Gastroesophageal sphincter (tissue), 4 donors: ENCODE data around the gene LSG1. TPM values are rescaled to one million over a fixed set of nuclear protein-coding genes. Genes with fewer than 3 reads are reported as not detected.
A peak's percentile ranks its signal among the peaks of the same experiment; 100 is the strongest.
"Not testable (repeated sequence)": the region's sequence is repeated elsewhere in the genome, so short reads cannot be mapped to it uniquely, and the experiment has no call there.

Source experiments
- ATAC-seq: fragments of 150-250 bp; one replicate; pipeline ENCODE4 v1.9.1; 2016; ENCODE audit warnings: mild to moderate bottlenecking, moderate library complexity
- H3K27ac ChIP-seq, 4 donors: fragments of 200-600 bp; sonication (generic) in 3 of 4; 1 replicate in 3 of 4; 2 replicates in 1 of 4; pipeline ENCODE4 v1.5.1; 2016 to 2019
- H3K27me3 ChIP-seq: fragments of 200-600 bp; sonication (generic); one replicate; pipeline ENCODE4 v1.5.1; 2019
- H3K36me3 ChIP-seq, 2 donors: fragments of 200-600 bp; sonication (generic); one replicate each; pipeline ENCODE4 v1.5.1; 2019; ENCODE audit warnings: control low read depth in 1 of 2
- H3K4me1 ChIP-seq, 3 donors: fragments of 200-600 bp; sonication (generic); 1 replicate in 2 of 3; 2 replicates in 1 of 3; pipeline ENCODE4 v1.5.1; 2016 to 2019; ENCODE audit warnings: control low read depth in 2 of 3
- H3K4me3 ChIP-seq, 2 donors: fragments of 200-600 bp; sonication (generic); one replicate each; pipeline ENCODE4 v1.5.1; 2019; ENCODE audit warnings: mild to moderate bottlenecking in 1 of 2, moderate library complexity in 1 of 2
- H3K9me3 ChIP-seq, 3 donors: fragments of 200-600 bp; sonication (generic); one replicate each; pipeline ENCODE4 v1.5.1; 2017 to 2019; ENCODE audit warnings: control low read depth in 2 of 3
- EP300 ChIP-seq: sonication (generic); formaldehyde crosslinking; IDR thresholded peaks from one replicate; pipeline ENCODE4 v1.6.1; 2017; ENCODE audit warnings: antibody characterized with exemption, mild to moderate bottlenecking
- POLR2A ChIP-seq, 2 donors: fragments of 450-650 bp; IDR thresholded peaks; one replicate each; pipeline ENCODE4 v1.6.1; 2017; ENCODE audit warnings: antibody characterized with exemption in 2 of 2, mild to moderate bottlenecking in 2 of 2, moderate library complexity in 1 of 2
- POLR2AphosphoS5 ChIP-seq: sonication (generic); formaldehyde crosslinking; IDR thresholded peaks from one replicate; pipeline ENCODE4 v1.6.1; 2017; ENCODE audit warnings: antibody characterized with exemption
- WGBS, 2 donors: methylation state at CpG; one replicate each; pipeline ENCODE4 v1.1.5; 2018; ENCODE audit warnings: low coverage in 1 of 2; 5-methylcytosine and 5-hydroxymethylcytosine counted together
- total RNA-seq, 4 donors: library from RNA; depleted of rRNA; stranded (reverse); fragments of >200 nt; gene quantifications; one replicate each; pipeline ENCODE4 v1.1.0, GENCODE V29; 2016
- TF ChIP-seq, protein P1 (sequence below), 4 experiments: fragments of 200-600 bp in 2 of 4; fragments of 450-650 bp in 2 of 4; sonication (generic) in 1 of 4; IDR thresholded peaks; one replicate each; pipeline ENCODE4 v1.5.1; 2017 to 2019; ENCODE audit warnings: antibody characterized with exemption in 4 of 4, mild to moderate bottlenecking in 2 of 4, moderate library complexity in 2 of 4

Gene LSG1
- total RNA-seq, 4 donors from 2014 or later = 23.0 to 30.3 (median 28.3) TPM

DNA sequence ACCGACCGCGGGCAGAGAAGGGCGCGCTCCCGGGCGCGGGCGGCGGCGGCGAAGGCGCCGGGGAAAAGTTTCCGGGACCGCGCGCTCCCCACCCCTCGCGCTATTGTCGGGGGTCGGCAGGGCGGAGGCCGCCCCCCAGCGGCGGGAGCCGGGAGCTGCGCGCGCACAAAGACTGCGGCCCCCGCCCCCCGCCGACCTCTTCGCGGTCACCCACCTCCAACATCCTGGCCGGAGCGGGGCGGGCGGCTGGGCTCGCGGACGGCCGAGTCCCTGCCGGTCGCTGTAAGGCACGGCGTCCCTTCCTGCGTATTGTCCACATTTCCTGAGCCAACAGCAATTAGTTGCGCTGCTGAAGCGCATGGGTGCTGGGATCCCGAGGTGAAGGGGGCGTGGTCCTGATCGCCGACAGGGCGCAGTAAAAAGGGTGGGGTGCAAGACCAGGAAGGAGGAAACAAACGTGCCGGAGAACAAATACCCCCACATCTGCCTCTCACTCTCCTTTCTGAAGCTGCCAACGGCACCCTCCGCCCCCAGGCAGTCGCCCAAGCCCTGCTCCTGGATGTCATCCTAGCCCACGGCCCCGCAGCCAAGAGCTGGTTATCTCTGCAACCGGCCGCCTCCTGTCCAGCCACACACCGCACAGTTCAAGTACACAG is 38.5 kb downstream of the LSG1 start, which contains the start of gene TMEM44:
Gene TMEM44, minus strand, starts transcription at position 71 of the 656 bp plus-strand sequence. CDS start 204 bp downstream, outside the sequence.
- ATAC-seq = peak; percentile 91
- TF ChIP-seq POLR2A (IDR thresholded peaks at IDR 0.05) (peak in 1 of 2 donors; percentile 5), EP300 (no peak), POLR2AphosphoS5 (peak; percentile 7)
- TF ChIP-seq, protein P1, sequence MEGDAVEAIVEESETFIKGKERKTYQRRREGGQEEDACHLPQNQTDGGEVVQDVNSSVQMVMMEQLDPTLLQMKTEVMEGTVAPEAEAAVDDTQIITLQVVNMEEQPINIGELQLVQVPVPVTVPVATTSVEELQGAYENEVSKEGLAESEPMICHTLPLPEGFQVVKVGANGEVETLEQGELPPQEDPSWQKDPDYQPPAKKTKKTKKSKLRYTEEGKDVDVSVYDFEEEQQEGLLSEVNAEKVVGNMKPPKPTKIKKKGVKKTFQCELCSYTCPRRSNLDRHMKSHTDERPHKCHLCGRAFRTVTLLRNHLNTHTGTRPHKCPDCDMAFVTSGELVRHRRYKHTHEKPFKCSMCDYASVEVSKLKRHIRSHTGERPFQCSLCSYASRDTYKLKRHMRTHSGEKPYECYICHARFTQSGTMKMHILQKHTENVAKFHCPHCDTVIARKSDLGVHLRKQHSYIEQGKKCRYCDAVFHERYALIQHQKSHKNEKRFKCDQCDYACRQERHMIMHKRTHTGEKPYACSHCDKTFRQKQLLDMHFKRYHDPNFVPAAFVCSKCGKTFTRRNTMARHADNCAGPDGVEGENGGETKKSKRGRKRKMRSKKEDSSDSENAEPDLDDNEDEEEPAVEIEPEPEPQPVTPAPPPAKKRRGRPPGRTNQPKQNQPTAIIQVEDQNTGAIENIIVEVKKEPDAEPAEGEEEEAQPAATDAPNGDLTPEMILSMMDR (IDR thresholded peaks at IDR 0.05) = peak in 3 of 4 experiments; percentile 51 to 77 (median 65)
- Histone ChIP-seq H3K27ac (peak within 1 kb of the TSS in 3 of 4 donors; percentile 58 to 80 (median 79)), H3K36me3 (peaks cover 0 to 3% of the 10 kb centered on the region in 2 donors), H3K4me1 (peaks cover 0 to 15% (median 0%) of the 10 kb centered on the region in 3 donors), H3K9me3 (no peaks in the 10 kb centered on the region), H3K4me3 (peak within 1 kb of the TSS; percentile 48 to 70), H3K27me3 (no peaks in the 10 kb centered on the region)
- 0% methylated on average over 5 to 7 of the region's 66 CpGs for WGBS, 2 donors

DNA sequence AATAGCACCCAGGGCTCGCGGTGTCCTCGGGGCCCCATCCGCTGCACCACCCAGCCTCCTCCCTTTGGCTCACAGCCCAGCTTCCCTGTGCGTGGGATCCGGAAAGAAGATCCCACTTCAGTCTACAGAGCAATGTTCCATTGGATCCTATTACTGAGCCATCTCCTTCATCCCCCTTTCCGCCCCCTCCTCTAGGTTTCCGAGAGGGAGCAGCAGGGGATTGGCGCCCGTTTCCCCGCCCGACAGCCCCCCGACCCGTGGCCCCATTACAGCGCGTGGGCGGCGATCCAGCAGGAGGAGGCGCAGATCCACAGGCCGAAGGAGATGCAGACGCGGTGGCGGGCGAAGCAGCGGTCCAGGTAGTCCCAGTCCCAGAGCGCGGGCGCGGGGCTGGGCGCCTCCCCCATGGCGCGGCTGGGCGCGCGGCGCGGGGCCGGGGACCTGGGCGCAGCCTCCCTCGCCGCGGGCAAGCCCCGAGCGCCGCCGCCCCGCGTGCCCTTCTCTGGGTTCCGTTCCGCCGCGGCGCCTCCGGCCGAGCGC is 39.1 kb downstream of the LSG1 start:
- TF ChIP-seq POLR2A (IDR thresholded peaks at IDR 0.05) (peak in 1 of 2 donors; percentile 7), EP300 (no peak)

DNA sequence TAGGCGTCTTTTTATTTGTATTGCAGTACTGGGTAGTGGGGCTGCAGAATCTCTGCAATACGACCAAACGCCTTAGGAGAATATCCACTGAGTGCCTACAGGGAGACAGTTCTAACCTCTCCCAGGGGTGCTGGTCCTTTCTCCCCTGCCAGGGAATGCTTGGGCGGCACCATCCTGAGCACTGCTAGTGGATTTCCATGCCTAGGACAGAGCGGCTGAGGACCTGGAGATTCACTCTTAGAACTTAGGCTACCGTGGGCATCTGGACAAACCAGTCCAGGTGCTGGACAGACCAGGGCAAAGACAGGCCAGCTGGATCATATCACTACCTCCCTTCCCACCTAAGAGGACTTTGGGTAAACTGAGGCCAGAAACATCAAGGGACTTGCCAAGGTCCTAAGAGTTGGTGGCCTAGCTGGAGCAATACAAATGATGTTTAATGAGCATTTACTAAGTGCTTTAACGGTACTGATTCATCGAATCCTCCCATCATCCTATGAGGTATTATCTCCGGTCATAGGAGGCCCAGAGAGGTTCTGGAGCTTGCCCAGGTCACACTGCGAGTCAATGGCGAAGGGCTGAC is 39.7 kb downstream of the LSG1 start:
- no peaks in the 10 kb centered on the region for H3K9me3 ChIP-seq
- peaks cover 0 to 14% of the 10 kb centered on the region in 2 donors for H3K36me3 ChIP-seq
- H3K4me3 ChIP-seq = peak overlapping the region; percentile 48 to 70
- no peak for ATAC-seq
- H3K27ac ChIP-seq = peak overlapping the region in 3 of 4 donors; percentile 58 to 80 (median 79)
- H3K4me1 ChIP-seq = peaks cover 0 to 15% (median 0%) of the 10 kb centered on the region in 3 donors
- no peak for TF ChIP-seq POLR2AphosphoS5
- TF ChIP-seq EP300 = no peak
- TF ChIP-seq POLR2A (IDR thresholded peaks at IDR 0.05) = no peak
- TF ChIP-seq, protein P1 (IDR thresholded peaks at IDR 0.05) = no peak
- H3K27me3 ChIP-seq = no peaks in the 10 kb centered on the region
- WGBS, 2 donors = 74% methylated on average over 7 of the region's 11 CpGs; no CpG with 5 or more reads in 1 of the 2 donors

More for the DNA sequence above, 39.1 kb downstream of the LSG1 start:
- WGBS, 2 donors = no CpG with 5 or more reads among the region's 56 CpGs
- ATAC-seq = peak; percentile 40
- Histone ChIP-seq H3K4me1 (peaks cover 0 to 15% (median 0%) of the 10 kb centered on the region in 3 donors), H3K9me3 (no peaks in the 10 kb centered on the region), H3K36me3 (peaks cover 0 to 9% of the 10 kb centered on the region in 2 donors), H3K27me3 (no peaks in the 10 kb centered on the region), H3K4me3 (peak overlapping the region; percentile 48 to 70), H3K27ac (peak overlapping the region in 3 of 4 donors; percentile 58 to 80 (median 79))

DNA sequence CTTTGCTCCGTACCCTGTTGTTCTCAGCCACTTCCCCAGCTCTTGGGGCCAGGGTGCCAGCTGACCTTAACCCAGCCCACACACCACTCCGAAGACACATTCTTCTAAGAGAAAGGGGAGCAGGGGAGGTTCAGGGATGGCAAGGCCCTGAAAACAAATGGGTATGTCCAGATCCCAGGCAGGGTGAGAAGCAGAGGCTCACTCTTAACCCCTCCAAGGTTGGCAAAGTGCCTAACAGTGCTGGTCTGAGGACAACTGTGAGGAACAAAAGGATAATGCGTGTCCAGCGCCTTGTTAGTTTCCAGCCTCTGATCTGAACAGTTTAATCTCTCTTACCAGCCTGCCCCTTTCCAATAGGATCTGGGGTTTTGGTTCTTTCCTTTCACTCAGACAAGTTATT is 40.3 kb downstream of the LSG1 start:
- Histone ChIP-seq H3K4me3 (no peak overlapping the region), H3K9me3 (no peaks in the 10 kb centered on the region), H3K27ac (no peak overlapping the region), H3K36me3 (peaks cover 0 to 19% of the 10 kb centered on the region in 2 donors), H3K27me3 (no peaks in the 10 kb centered on the region), H3K4me1 (peaks cover 0 to 15% (median 0%) of the 10 kb centered on the region in 3 donors)
- TF ChIP-seq, protein P1 (IDR thresholded peaks at IDR 0.05) = no peak
- TF ChIP-seq POLR2A (IDR thresholded peaks at IDR 0.05) (no peak), EP300 (no peak), POLR2AphosphoS5 (no peak)
- WGBS, 2 donors = 83 to 92% methylated on average over 2 to 4 of the region's 4 CpGs
- ATAC-seq = no peak

DNA sequence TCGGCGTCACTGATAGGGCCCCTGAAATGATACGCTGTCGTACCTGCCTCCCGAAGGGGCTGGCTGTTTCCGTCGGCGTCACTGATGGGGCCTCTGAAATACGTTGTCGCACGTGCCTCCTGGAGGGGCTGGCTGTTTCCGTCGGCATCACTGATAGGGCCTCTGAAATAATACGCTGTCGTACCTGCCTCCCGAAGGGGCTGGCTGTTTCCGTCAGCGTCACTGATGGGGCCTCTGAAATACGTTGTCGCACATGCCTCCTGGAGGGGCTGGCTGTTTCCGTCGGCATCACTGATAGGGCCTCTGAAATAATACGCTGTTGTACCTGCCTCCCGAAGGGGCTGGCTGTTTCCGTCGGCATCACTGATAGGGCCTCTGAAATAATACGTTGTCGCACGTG is 41.3 kb downstream of the LSG1 start:
- not testable (repeated sequence) for ATAC-seq, H3K27me3 ChIP-seq, H3K27ac ChIP-seq, H3K4me3 ChIP-seq, H3K9me3 ChIP-seq
- H3K36me3 ChIP-seq = peaks cover 0 to 26% of the 10 kb centered on the region in 2 donors
- 93 to 96% methylated on average over 3 to 5 of the region's 29 CpGs for WGBS, 2 donors
- H3K4me1 ChIP-seq = peaks cover 0 to 15% (median 0%) of the 10 kb centered on the region in 3 donors
